Activated CD4-positive, CD25-positive, alpha-beta regulatory T cell treated with anti-CD3 and anti-CD28 coated beads, Interleukin-2, amount 50 U/mL, for 24 hours (primary cell): ENCODE data around the gene AMBN.
"Not testable (repeated sequence)": the region's sequence is repeated elsewhere in the genome, so short reads cannot be mapped to it uniquely, and the experiment has no call there.

ENCODE experiments used
- ATAC-seq, 2 donors: fragments of 150-1000 bp; cut with Tn5 transposase; one replicate each; pipeline ENCODE4 v1.10.0; 2021; ENCODE audit warnings: mild to moderate bottlenecking in 1 of 2, moderate library complexity in 1 of 2

AMBN gene

GRCh38 chr4:70608324-70608723 is 16.3 kb downstream of the AMBN start:
- ATAC-seq, result no peak

GRCh38 chr4:70613306-70614183 is 21.5 kb downstream of the AMBN start:
- ATAC-seq, result peak in 1 of 2 donors; percentile 36

DNA sequence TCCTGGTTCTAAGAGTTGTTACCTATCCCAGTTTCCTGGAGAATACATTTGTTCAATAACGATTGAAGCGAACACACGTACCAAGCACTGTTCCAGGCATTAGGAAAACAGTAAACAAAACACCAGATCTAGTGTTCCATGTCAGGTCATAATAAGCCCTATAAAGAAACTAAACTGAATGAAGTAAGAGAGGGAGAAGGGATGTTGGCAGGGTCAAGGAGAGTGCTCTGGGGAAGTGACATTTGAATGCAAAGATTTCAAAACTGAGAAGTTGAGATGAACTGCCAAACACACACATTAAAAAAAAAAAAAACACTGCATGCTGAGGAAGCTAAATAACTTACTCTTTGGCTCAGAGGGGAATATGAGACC is 22.1 kb downstream of the AMBN start:
- no peak for ATAC-seq

DNA sequence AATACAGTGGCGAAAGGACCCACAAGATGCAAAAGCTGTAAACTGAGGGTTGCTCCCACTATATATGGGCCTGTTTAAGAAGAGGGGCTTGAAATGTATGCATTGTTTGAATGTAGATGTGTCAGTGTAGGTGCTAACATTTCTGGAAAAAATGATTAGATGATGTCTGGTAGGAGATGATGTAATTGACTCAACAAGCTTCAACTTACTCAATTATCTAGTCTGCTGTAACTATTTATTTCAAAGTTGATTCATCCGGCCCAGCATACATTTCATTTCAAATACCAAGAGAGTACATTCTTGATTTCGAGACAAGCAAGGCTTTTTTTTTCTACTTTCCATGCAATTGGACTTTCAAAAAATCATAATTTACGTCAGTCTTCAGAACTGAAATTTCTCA is 27.2 kb downstream of the AMBN start:
- ATAC-seq, result peak in 1 of 2 donors; percentile 39

DNA sequence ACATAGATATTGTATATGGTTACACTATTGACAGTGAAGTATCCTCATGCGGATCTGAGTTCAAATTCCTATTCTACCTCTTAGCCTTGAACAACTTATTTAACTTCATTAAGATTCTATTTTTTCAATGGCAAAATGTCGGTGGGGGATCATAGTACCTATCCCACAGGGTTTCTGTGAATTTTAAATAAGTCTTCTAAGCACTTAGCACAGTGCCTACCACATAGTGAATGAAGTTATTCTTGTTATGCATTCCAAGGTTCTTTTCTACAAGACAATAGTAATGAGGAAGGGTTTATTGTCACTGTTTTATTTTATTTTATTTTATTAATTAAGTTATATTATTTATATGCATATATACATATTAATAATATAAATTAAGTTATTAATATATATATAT is 27.7 kb downstream of the AMBN start:
- ATAC-seq, result no peak

GRCh38 chr4:70623323-70623722 is 31.3 kb downstream of the AMBN start:
- no peak for ATAC-seq

- ATAC-seq, result no peak
Measured at GRCh38 chr4:70624226-70624793, 32.3 kb downstream of the AMBN start.

DNA sequence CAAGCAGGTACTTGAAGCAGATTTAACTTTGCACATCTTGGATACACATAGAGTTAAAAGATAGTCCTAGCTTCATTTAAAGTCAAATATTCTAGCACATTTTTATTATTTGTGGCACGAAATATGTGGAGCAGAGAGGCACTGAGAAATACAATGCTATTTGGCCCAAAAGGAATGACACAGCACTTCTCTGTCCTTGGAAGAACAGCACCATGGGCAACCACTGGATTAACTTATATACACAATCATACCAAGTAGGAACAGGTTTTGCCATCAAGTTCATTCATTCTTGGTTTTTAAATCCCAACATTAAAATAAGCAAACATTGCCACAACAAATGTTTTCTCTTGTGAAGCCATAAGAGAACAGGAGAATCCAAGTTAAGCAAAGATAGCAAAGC is 35.6 kb downstream of the AMBN start:
- no peak for ATAC-seq

DNA sequence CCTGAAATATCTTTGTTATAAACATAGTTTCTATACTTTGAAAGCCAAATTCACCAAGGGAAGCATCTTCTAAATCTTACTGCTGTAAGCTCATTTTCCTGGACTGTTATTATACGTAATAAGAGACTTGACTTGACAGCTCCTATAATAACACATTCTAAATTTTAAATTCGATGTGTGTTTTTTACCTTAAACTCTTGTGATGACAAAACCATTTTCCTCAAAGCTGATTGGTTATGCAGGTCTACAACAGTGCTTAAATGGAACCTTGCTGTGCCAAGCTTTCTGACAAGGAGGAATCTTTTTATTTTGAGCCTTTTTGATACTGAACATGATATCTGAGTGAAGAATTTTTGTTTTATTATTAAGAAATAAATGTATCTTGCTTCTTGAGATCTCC is 36.4 kb downstream of the AMBN start, which contains the start of gene ENAM:
ENAM (plus strand) TSS at position 301 of the 400 bp plus-strand sequence. CDS start 757 bp downstream, outside the sequence.
- no peak for ATAC-seq

DNA sequence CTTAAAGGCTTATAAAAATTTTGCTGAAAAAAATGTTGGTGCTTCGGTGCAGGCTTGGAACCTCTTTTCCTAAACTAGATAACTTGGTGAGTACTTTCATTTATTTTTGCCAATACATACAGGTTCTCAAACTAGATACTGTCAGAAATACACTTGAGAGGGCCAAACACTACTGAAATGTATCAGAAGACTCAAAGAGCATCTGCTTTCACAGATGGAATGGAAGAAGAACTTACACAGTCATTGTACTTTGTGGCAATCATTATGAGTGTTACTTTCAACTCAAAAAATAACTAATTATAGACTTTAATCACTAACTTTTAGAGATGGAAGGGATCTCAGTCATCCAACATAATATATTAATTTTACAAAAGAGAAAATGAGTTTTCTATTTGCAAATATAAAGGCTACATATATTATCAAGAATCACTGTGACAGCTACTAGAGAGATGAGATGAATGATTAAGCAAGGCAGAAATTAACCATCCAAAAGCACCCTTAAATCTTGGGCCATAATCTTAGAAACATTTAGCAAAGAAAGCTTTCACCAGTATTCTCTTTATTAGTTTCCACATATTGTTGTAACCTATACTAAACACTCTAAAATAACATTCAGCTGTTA is 37.5 kb downstream of the AMBN start:
- peak; percentile 38 to 49 for ATAC-seq

GRCh38 chr4:70630162-70630561 is 38.1 kb downstream of the AMBN start:
- ATAC-seq, result no peak

DNA sequence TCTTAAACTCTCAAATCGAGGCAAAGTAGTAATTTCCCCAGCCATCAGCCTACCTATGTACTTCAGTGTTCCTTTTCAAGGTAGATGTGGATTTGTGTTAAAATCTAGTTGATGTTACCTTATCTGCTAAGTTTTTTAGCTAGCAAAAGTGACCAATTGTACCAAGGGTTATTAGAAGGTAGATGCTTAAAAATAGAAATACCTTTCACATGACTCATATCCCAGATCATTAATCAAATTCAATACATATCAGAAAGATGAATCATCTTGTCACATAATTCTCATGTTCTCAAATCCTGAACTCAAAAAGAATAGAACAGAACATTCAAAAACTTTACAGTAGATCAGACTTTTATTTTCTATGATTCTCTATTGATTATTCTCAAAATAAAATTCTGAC is 40.0 kb downstream of the AMBN start:
- no peak for ATAC-seq

GRCh38 chr4:70634482-70634881 is 42.4 kb downstream of the AMBN start:
- ATAC-seq, result no peak

- ATAC-seq, result no peak
Measured at GRCh38 chr4:70637239-70637913, 45.3 kb downstream of the AMBN start.

GRCh38 chr4:70640192-70640591 is 48.1 kb downstream of the AMBN start:
- peak in 1 of 2 donors; percentile 36 for ATAC-seq

DNA sequence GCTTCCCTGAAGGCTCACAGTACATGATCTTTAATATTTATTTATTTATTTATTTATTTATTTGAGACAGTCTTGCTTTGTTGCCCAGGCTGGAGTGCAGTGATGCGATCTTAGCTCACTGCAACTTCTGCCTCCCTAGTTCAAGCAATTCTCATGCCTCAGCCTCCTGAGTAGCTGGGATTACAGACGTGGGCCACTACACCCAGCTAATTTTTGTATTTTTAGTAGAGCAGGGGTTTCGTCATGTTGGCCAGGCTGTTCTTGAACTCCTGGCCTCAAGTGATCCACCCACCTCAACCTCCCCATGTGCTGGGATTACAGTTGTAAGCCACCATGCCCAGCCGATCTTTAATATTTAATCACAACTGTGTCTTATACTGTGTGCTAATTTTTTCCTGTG is 58.7 kb downstream of the AMBN start:
- ATAC-seq, result not testable (repeated sequence)

GRCh38 chr4:70651864-70652506 is 59.9 kb downstream of the AMBN start:
- no peak for ATAC-seq

DNA sequence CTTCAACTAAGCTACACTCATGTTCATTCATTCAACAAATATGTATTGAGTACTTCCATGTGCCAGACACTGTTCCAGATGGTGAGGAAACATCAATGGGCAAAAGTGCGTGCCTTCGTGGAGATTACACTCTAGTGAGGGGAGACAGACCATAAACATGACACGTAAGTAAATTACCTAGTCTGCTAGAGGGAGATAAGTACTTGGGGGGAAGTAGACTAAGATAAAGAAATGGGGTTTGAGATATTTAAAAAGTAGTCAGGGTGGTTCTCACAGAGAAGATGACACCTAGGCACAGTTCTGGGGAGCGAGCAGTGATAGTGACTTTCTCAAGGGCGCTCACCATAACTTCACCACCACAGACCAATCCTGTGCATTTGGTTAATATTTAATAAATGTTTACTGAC is 62.6 kb downstream of the AMBN start:
- ATAC-seq, result no peak
